ENCODE results near the gene RSPO4.

The RSPO4 gene

DNA sequence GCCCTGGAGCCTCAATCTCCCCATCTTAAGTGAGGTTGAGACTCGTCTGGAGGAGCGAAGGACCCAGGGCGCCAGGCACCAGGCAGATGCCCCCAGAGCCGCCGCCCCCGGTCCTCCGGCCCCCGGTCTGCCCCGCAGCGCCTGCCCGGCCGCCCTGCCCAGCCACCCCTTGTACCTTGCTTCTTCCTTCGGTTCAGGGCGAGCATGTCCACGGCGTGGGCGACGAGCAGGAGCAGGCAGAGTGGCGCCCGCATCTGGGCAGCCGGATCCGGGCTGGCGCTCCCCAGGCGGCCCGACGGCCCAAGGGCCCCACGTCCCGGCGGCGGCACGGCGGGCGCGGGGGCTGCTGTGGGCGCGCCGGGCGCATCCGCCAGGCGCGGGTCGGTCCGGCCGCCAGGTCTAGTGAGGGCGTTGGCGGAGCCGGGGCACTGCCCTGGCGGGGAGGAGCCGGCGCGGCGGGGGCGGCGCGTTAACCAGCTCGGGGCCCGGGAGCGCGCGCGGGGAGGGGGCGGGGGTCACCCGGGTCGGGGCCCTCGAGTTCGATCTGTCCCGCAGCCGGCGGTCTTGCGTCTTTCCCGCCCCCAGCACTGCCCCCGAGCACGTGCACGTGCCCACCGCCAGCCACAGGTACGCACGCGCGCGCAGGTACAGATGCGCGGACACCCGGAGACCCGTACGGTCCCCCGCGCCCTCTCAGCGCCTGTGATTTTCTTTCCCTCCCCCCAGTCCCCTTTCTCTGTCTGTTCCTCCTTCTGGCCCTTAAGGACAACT is at the start of gene RSPO4:
TSS of gene RSPO4 (minus strand) at position 401 of the 771 bp plus-strand sequence. CDS start at position 254, 147 bp downstream.
- H3K9me3 ChIP-seq (ENCODE audit: insufficient read depth, low read length) = no peaks in the 10 kb centered on the region
- H3K4me2 ChIP-seq (ENCODE audit: low read depth, low read length, poor library complexity, severe bottlenecking) = no peak within 1 kb of the TSS
- TF ChIP-seq, protein P1, sequence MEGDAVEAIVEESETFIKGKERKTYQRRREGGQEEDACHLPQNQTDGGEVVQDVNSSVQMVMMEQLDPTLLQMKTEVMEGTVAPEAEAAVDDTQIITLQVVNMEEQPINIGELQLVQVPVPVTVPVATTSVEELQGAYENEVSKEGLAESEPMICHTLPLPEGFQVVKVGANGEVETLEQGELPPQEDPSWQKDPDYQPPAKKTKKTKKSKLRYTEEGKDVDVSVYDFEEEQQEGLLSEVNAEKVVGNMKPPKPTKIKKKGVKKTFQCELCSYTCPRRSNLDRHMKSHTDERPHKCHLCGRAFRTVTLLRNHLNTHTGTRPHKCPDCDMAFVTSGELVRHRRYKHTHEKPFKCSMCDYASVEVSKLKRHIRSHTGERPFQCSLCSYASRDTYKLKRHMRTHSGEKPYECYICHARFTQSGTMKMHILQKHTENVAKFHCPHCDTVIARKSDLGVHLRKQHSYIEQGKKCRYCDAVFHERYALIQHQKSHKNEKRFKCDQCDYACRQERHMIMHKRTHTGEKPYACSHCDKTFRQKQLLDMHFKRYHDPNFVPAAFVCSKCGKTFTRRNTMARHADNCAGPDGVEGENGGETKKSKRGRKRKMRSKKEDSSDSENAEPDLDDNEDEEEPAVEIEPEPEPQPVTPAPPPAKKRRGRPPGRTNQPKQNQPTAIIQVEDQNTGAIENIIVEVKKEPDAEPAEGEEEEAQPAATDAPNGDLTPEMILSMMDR (IDR thresholded peaks at IDR 0.05; ENCODE audit: insufficient read depth, low read length, poor library complexity, severe bottlenecking) = no peak
- TF ChIP-seq EZH2phosphoT487 (conservative IDR thresholded peaks at IDR 0.05; ENCODE audit: low read length) = no peak
- H3K27me3 ChIP-seq (ENCODE audit: low read length) = no peaks in the 10 kb centered on the region
- H4K20me1 ChIP-seq (ENCODE audit: low read depth, low read length) = no peaks in the 10 kb centered on the region
- no peaks in the 10 kb centered on the region for H3K36me3 ChIP-seq (ENCODE audit: low read length)
- H2AFZ ChIP-seq (ENCODE audit: low read depth, low read length, severe bottlenecking) = no peak within 1 kb of the TSS
- H3K79me2 ChIP-seq (ENCODE audit: insufficient read depth, low read length) = no peaks in the 10 kb centered on the region
- H3K27ac ChIP-seq (ENCODE audit: low read depth, low read length) = no peak within 1 kb of the TSS
- no peaks in the 10 kb centered on the region for H3F3A ChIP-seq (ENCODE audit: insufficient read depth)
- H3K4me3 ChIP-seq (ENCODE audit: insufficient read depth, low read length, poor library complexity, severe bottlenecking) = no peak within 1 kb of the TSS
- H3K9me2 ChIP-seq (replicated peaks; ENCODE audit: insufficient read depth, low read length) = no peaks in the 10 kb centered on the region
- H3K9ac ChIP-seq (ENCODE audit: low read length) = no peak within 1 kb of the TSS

- Histone ChIP-seq H3K27me3 (ENCODE audit: low read length) (no peaks in the 10 kb centered on the region), H3K36me3 (ENCODE audit: low read length) (no peaks in the 10 kb centered on the region), H3K9me2 (replicated peaks; ENCODE audit: insufficient read depth, low read length) (no peaks in the 10 kb centered on the region), H4K20me1 (ENCODE audit: low read depth, low read length) (no peaks in the 10 kb centered on the region), H3K4me3 (ENCODE audit: insufficient read depth, low read length, poor library complexity, severe bottlenecking) (no peak overlapping the region), H3F3A (ENCODE audit: insufficient read depth) (no peaks in the 10 kb centered on the region), H3K9ac (ENCODE audit: low read length) (no peak overlapping the region), H3K9me3 (ENCODE audit: insufficient read depth, low read length) (no peaks in the 10 kb centered on the region), H3K27ac (ENCODE audit: low read depth, low read length) (no peak overlapping the region), H2AFZ (ENCODE audit: low read depth, low read length, severe bottlenecking) (no peak overlapping the region), H3K4me2 (ENCODE audit: low read depth, low read length, poor library complexity, severe bottlenecking) (no peak overlapping the region), H3K79me2 (ENCODE audit: insufficient read depth, low read length) (no peaks in the 10 kb centered on the region)
- TF ChIP-seq, protein P1 (IDR thresholded peaks at IDR 0.05; ENCODE audit: insufficient read depth, low read length, poor library complexity, severe bottlenecking) = no peak
- TF ChIP-seq EZH2phosphoT487 (conservative IDR thresholded peaks at IDR 0.05; ENCODE audit: low read length) = no peak
Measured at GRCh38 chr20:1050440-1050839, 48.3 kb upstream of the RSPO4 start.

- no peaks in the 10 kb centered on the region for H3K9me2 ChIP-seq (replicated peaks; ENCODE audit: insufficient read depth, low read length)
- no peak overlapping the region for H3K4me3 ChIP-seq (ENCODE audit: insufficient read depth, low read length, poor library complexity, severe bottlenecking)
- no peaks in the 10 kb centered on the region for H3K9me3 ChIP-seq (ENCODE audit: insufficient read depth, low read length)
- no peak overlapping the region for H2AFZ ChIP-seq (ENCODE audit: low read depth, low read length, severe bottlenecking)
- H3K9ac ChIP-seq (ENCODE audit: low read length) = no peak overlapping the region
- H3F3A ChIP-seq (ENCODE audit: insufficient read depth) = no peaks in the 10 kb centered on the region
- no peaks in the 10 kb centered on the region for H4K20me1 ChIP-seq (ENCODE audit: low read depth, low read length)
- TF ChIP-seq, protein P1 (IDR thresholded peaks at IDR 0.05; ENCODE audit: insufficient read depth, low read length, poor library complexity, severe bottlenecking) = no peak
- no peak for TF ChIP-seq EZH2phosphoT487 (conservative IDR thresholded peaks at IDR 0.05; ENCODE audit: low read length)
- H3K27ac ChIP-seq (ENCODE audit: low read depth, low read length) = no peak overlapping the region
- no peaks in the 10 kb centered on the region for H3K79me2 ChIP-seq (ENCODE audit: insufficient read depth, low read length)
- H3K4me2 ChIP-seq (ENCODE audit: low read depth, low read length, poor library complexity, severe bottlenecking) = no peak overlapping the region
- no peaks in the 10 kb centered on the region for H3K36me3 ChIP-seq (ENCODE audit: low read length)
- no peaks in the 10 kb centered on the region for H3K27me3 ChIP-seq (ENCODE audit: low read length)
Measured at GRCh38 chr20:1045860-1046418, 43.8 kb upstream of the RSPO4 start.
